SK-N-SH treated with all-trans-retinoic acid at 6 μM for 48 hours (cell line): ENCODE results near the gene RALBP1.
A peak's percentile ranks its signal among the peaks of the same experiment; 100 is the strongest.

Experiments used
- ATAC-seq: fragments of 200-7000 bp; cut with Tn5 transposase; 3 replicates; pipeline ENCODE4 v1.9.1; 2020; ENCODE audit warnings: mild to moderate bottlenecking, moderate library complexity
- ARNTL ChIP-seq: fragments of 450-650 bp; formaldehyde crosslinking; IDR thresholded peaks from 2 replicates; pipeline ENCODE4 v1.5.0; 2020; ENCODE audit warnings: low read depth, mild to moderate bottlenecking, moderate library complexity, borderline replicate concordance
- BACH2 ChIP-seq: fragments of 250-450 bp; sonication (Bioruptor Pico); IDR thresholded peaks from 2 replicates; pipeline ENCODE4 v1.9.0; 2021; ENCODE audit warnings: mild to moderate bottlenecking, borderline replicate concordance
- CREB5 ChIP-seq: fragments of 250-450 bp; sonication (Bioruptor Pico); IDR thresholded peaks from 2 replicates; pipeline ENCODE4 v1.5.1; 2020; ENCODE audit warnings: low read depth, mild to moderate bottlenecking, moderate library complexity
- CSDC2 ChIP-seq: fragments of 250-450 bp; sonication (Bioruptor Pico); IDR thresholded peaks from 2 replicates; pipeline ENCODE4 v1.5.0; 2020; ENCODE audit warnings: mild to moderate bottlenecking, moderate library complexity
- CSRNP3 ChIP-seq: fragments of 250-450 bp; sonication (Bioruptor Pico); IDR thresholded peaks from 2 replicates; pipeline ENCODE4 v1.5.1; 2021; ENCODE audit warnings: mild to moderate bottlenecking, moderate library complexity
- GLIS3 ChIP-seq: fragments of 250-450 bp; sonication (Bioruptor Pico); IDR thresholded peaks from 2 replicates; pipeline ENCODE4 v1.5.0; 2020; ENCODE audit warnings: mild to moderate bottlenecking, moderate library complexity
- OSR1 ChIP-seq: fragments of 250-450 bp; sonication (Bioruptor Pico); IDR thresholded peaks from 2 replicates; pipeline ENCODE4 v1.8.0; 2022; ENCODE audit warnings: moderate library complexity, mild to moderate bottlenecking, inconsistent platforms
- PATZ1 ChIP-seq: fragments of 250-450 bp; sonication (Bioruptor Pico); IDR thresholded peaks from 2 replicates; pipeline ENCODE4 v1.8.0; 2020; ENCODE audit warnings: mild to moderate bottlenecking, moderate library complexity, borderline replicate concordance
- PPARA ChIP-seq: fragments of 250-450 bp; sonication (Bioruptor Pico); IDR thresholded peaks from 2 replicates; pipeline ENCODE4 v1.5.0; 2020; ENCODE audit warnings: mild to moderate bottlenecking, borderline replicate concordance
- RARB ChIP-seq: fragments of 250-450 bp; sonication (Bioruptor Pico); IDR thresholded peaks from 2 replicates; pipeline ENCODE4 v1.8.0; 2021; ENCODE audit warnings: mild to moderate bottlenecking, moderate library complexity
- SNAI2 ChIP-seq: fragments of 250-450 bp; sonication (Bioruptor Pico); IDR thresholded peaks from 2 replicates; pipeline ENCODE4 v1.5.0; 2020; ENCODE audit warnings: mild to moderate bottlenecking, moderate library complexity
- TCF4 ChIP-seq: fragments of 250-450 bp; sonication (Bioruptor Pico); IDR thresholded peaks from 2 replicates; pipeline ENCODE4 v1.8.0; 2021; ENCODE audit warnings: mild to moderate bottlenecking, moderate library complexity, borderline replicate concordance
- TOX ChIP-seq: fragments of 250-450 bp; sonication (Bioruptor Pico); IDR thresholded peaks from 2 replicates; pipeline ENCODE4 v1.8.0; 2021; ENCODE audit warnings: mild to moderate bottlenecking, moderate library complexity, borderline replicate concordance
- ZC3H10 ChIP-seq: fragments of 250-450 bp; sonication (Bioruptor Pico); IDR thresholded peaks from 2 replicates; pipeline ENCODE4 v1.5.1; 2021; ENCODE audit warnings: mild to moderate bottlenecking, moderate library complexity
- ZFP3 ChIP-seq: fragments of 250-450 bp; sonication (Bioruptor Pico); IDR thresholded peaks from 2 replicates; pipeline ENCODE4 v1.5.0; 2020; ENCODE audit warnings: mild to moderate bottlenecking, moderate library complexity
- ZFP30 ChIP-seq: fragments of 450-650 bp; formaldehyde crosslinking; IDR thresholded peaks from 2 replicates; pipeline ENCODE4 v1.5.0; 2022; ENCODE audit warnings: mild to moderate bottlenecking, moderate library complexity
- ZNF565 ChIP-seq: fragments of 450-650 bp; formaldehyde crosslinking; conservative IDR thresholded peaks from 2 replicates; pipeline ENCODE4 v1.5.0; 2020; ENCODE audit warnings: low read depth, mild to moderate bottlenecking, moderate library complexity
- ZNF8 ChIP-seq: fragments of 450-650 bp; formaldehyde crosslinking; IDR thresholded peaks from 2 replicates; pipeline ENCODE4 v1.5.0; 2020; ENCODE audit warnings: mild to moderate bottlenecking, moderate library complexity
- TF ChIP-seq, protein P1 (sequence below): fragments of 250-450 bp; sonication (Bioruptor Pico); IDR thresholded peaks from 2 replicates; pipeline ENCODE4 v1.5.0; 2020; ENCODE audit warnings: mild to moderate bottlenecking, moderate library complexity

RALBP1 gene

DNA sequence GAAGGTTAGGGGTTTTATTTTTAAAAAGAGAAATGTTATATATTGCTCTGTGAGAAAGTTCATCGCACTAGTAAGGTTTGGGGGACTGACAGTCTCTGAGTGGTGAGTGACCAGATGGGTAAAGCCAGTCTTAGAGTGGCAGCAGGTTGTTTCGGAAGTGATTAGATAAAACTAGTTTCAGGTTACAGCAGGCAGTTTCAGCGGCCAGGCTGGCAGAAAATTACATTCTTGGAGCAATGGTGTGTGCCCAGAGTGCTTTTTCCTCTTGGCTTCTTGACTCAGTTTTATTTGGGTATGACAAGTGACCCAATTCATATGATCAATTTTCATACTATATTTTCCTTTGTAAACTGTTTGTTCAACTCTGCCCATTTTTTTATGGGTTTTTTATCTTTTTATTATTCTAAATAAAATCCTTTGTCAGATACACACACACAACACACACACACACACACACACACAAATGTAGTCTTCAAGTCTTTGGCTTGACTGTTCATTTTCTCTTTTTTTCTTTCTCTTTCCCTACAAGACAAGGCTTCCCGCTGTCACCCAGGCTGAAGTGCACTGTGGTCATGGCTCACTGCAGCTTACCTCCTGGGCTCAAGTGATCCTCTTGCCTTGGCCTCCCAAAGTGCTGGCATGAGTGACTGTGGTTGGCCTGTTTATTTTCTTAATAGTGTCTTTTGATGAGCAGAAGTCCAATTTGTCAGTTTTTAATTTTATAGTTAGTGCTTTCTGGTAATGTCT lies 30.9 kb downstream of the RALBP1 start:
- peak; percentile 65 for ATAC-seq
- TF ChIP-seq PPARA (no peak), ZNF565 (CRISPR knock-in tag) (no peak), ZFP30 (CRISPR knock-in tag) (no peak), SNAI2 (CRISPR knock-in tag) (no peak)

- TF ChIP-seq PPARA (no peak), ZFP3 (CRISPR knock-in tag) (no peak), ARNTL (no peak), CSDC2 (no peak), ZNF8 (CRISPR knock-in tag) (no peak), CSRNP3 (CRISPR knock-in tag) (no peak), RARB (no peak), TOX (no peak), TCF4 (no peak), BACH2 (no peak), GLIS3 (CRISPR knock-in tag) (no peak), SNAI2 (CRISPR knock-in tag) (no peak), PATZ1 (CRISPR knock-in tag) (no peak), ZC3H10 (CRISPR knock-in tag) (no peak), OSR1 (no peak)
- TF ChIP-seq, protein P1, sequence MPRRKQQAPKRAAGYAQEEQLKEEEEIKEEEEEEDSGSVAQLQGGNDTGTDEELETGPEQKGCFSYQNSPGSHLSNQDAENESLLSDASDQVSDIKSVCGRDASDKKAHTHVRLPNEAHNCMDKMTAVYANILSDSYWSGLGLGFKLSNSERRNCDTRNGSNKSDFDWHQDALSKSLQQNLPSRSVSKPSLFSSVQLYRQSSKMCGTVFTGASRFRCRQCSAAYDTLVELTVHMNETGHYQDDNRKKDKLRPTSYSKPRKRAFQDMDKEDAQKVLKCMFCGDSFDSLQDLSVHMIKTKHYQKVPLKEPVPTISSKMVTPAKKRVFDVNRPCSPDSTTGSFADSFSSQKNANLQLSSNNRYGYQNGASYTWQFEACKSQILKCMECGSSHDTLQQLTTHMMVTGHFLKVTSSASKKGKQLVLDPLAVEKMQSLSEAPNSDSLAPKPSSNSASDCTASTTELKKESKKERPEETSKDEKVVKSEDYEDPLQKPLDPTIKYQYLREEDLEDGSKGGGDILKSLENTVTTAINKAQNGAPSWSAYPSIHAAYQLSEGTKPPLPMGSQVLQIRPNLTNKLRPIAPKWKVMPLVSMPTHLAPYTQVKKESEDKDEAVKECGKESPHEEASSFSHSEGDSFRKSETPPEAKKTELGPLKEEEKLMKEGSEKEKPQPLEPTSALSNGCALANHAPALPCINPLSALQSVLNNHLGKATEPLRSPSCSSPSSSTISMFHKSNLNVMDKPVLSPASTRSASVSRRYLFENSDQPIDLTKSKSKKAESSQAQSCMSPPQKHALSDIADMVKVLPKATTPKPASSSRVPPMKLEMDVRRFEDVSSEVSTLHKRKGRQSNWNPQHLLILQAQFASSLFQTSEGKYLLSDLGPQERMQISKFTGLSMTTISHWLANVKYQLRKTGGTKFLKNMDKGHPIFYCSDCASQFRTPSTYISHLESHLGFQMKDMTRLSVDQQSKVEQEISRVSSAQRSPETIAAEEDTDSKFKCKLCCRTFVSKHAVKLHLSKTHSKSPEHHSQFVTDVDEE, result no peak
- TF ChIP-seq, all 23 proteins: peak for 0
- ATAC-seq, result no peak
Observed at GRCh38 chr18:9507565-9508088, 32.3 kb downstream of the RALBP1 start.

- TF ChIP-seq ZFP30 (CRISPR knock-in tag), result no peak
- TF ChIP-seq CSRNP3 (CRISPR knock-in tag), result no peak
- TF ChIP-seq TOX, result no peak
- no peak for TF ChIP-seq ZNF8 (CRISPR knock-in tag)
- TF ChIP-seq CREB5 (CRISPR knock-in tag), result no peak
- ATAC-seq, result no peak
Observed at GRCh38 chr18:9508446-9509025, 33.2 kb downstream of the RALBP1 start.
